ENCODE results near the gene PCNX1.

PCNX1 gene

GRCh38 chr14:70884595-70885342 is 22.5 kb upstream of the PCNX1 start:
- DNase-seq (ENCODE audit: low spot score): no peak
- TF ChIP-seq CTCF (conservative IDR thresholded peaks at IDR 0.05; ENCODE audit: low read depth): no peak
- H3K27ac ChIP-seq: no peak overlapping the region
- ChIA-PET CTCF (no interaction called here), POLR2A (ENCODE audit: low non-redundant PET) (no interaction called here)

GRCh38 chr14:70885343-70886022 is 21.8 kb upstream of the PCNX1 start:
- no peak overlapping the region for H3K27ac ChIP-seq
- ChIA-PET CTCF (no interaction called here), POLR2A (ENCODE audit: low non-redundant PET) (interaction anchor here (0.6 kb wide), 1 partner anchor 121 kb away, joined by 3 read pairs; no protein-coding TSS in a partner anchor)
- no peak for DNase-seq (ENCODE audit: low spot score)
- TF ChIP-seq CTCF (conservative IDR thresholded peaks at IDR 0.05; ENCODE audit: low read depth): no peak

GRCh38 chr14:70886421-70887206 is 20.6 kb upstream of the PCNX1 start:
- no peak overlapping the region for H3K27ac ChIP-seq
- TF ChIP-seq CTCF (conservative IDR thresholded peaks at IDR 0.05; ENCODE audit: low read depth): no peak
- no peak for DNase-seq (ENCODE audit: low spot score)
- ChIA-PET CTCF (interaction anchor here (1.9 kb wide), 1 partner anchor 8 kb away, joined by 5 read pairs; no protein-coding TSS in a partner anchor), POLR2A (ENCODE audit: low non-redundant PET) (interaction anchor here (0.6 kb wide), 1 partner anchor 122 kb away, joined by 3 read pairs; no protein-coding TSS in a partner anchor)

GRCh38 chr14:70887207-70887681 is 20.0 kb upstream of the PCNX1 start:
- no peak for DNase-seq (ENCODE audit: low spot score)
- H3K27ac ChIP-seq: no peak overlapping the region
- ChIA-PET CTCF (interaction anchor here (1.9 kb wide), 1 partner anchor 9 kb away, joined by 5 read pairs; no protein-coding TSS in a partner anchor), POLR2A (ENCODE audit: low non-redundant PET) (no interaction called here)
- no peak for TF ChIP-seq CTCF (conservative IDR thresholded peaks at IDR 0.05; ENCODE audit: low read depth)

GRCh38 chr14:70887737-70888499 is 19.3 kb upstream of the PCNX1 start:
- DNase-seq (ENCODE audit: low spot score): no peak
- ChIA-PET POLR2A (ENCODE audit: low non-redundant PET) (interaction anchor here (0.6 kb wide), 1 partner anchor 10 kb away, joined by 4 read pairs; no protein-coding TSS in a partner anchor), CTCF (interaction anchor here (0.6 to 1.9 kb wide), 2 partner anchors 9 to 403 kb away, joined by 5 read pairs; no protein-coding TSS in a partner anchor)
- no peak overlapping the region for H3K27ac ChIP-seq
- TF ChIP-seq CTCF (conservative IDR thresholded peaks at IDR 0.05; ENCODE audit: low read depth): no peak

Data from RWPE1 (cell line).